ENCODE measurements around the gene KLHDC8B. TPM values are rescaled to one million over a fixed set of nuclear protein-coding genes. Genes with fewer than 3 reads are reported as not detected.

KLHDC8B gene
- total RNA-seq, 4 donors from 2014 or later: 53.1 to 63.6 (median 59.3) TPM

DNA sequence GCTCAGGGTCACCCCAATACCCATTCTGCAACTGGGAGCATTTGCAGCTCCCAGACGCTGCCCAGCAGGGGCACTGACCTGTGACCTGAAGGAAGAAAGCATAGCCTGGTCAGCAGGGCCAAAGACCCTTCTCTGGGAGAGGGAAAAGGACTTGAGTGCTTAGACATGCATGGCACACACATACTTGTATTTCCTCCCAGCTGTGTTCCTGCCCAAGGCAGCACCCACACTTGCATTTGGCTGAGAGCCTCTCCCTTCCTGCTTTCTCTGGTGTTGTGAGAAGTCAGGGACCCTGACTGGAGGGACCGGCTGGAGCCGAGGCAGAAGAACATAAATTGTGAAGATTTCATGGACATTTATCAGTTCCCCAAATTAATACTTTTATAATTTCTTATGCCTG is 31.3 kb upstream of the KLHDC8B start:
- Histone ChIP-seq H3K4me3 (no peak overlapping the region), H3K27ac (no peak overlapping the region), H3K4me1 (no peaks in the 10 kb centered on the region), H3K9me3 (no peaks in the 10 kb centered on the region), H3K27me3 (no peaks in the 10 kb centered on the region), H3K36me3 (no peaks in the 10 kb centered on the region)
- DNase-seq (ENCODE audit: low spot score in 2 of 2): no peak
- WGBS: 78% methylated on average over 3 of the region's 3 CpGs
- TF ChIP-seq POLR2A (IDR thresholded peaks at IDR 0.05): no peak
- TF ChIP-seq, protein P1, sequence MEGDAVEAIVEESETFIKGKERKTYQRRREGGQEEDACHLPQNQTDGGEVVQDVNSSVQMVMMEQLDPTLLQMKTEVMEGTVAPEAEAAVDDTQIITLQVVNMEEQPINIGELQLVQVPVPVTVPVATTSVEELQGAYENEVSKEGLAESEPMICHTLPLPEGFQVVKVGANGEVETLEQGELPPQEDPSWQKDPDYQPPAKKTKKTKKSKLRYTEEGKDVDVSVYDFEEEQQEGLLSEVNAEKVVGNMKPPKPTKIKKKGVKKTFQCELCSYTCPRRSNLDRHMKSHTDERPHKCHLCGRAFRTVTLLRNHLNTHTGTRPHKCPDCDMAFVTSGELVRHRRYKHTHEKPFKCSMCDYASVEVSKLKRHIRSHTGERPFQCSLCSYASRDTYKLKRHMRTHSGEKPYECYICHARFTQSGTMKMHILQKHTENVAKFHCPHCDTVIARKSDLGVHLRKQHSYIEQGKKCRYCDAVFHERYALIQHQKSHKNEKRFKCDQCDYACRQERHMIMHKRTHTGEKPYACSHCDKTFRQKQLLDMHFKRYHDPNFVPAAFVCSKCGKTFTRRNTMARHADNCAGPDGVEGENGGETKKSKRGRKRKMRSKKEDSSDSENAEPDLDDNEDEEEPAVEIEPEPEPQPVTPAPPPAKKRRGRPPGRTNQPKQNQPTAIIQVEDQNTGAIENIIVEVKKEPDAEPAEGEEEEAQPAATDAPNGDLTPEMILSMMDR (IDR thresholded peaks at IDR 0.05): no peak

DNA sequence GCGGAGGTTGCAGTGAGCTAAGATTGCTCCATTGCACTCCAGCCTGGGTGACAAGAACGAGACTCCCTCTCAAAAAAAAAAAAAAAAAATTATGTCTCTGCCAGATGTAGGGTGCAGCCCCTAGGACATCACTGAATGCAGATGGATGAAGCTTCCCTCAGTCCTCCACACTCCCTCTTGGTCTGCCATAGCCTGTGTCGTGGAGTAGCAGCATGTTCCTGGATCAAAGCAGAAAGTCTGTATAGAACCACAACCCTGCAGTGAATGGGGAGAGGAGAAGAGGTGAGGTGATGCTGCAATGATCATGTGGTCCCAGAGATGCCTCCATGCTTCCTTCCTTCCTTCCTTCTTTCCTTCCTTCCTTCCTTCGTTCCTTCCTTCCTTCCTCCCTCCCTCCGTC is 23.2 kb upstream of the KLHDC8B start:
- Histone ChIP-seq H3K36me3 (no peaks in the 10 kb centered on the region), H3K9me3 (no peaks in the 10 kb centered on the region), H3K4me1 (no peaks in the 10 kb centered on the region), H3K27me3 (no peaks in the 10 kb centered on the region), H3K27ac (no peak overlapping the region), H3K4me3 (no peak overlapping the region)
- 73% methylated on average over 5 of the region's 5 CpGs for WGBS
- DNase-seq (ENCODE audit: low spot score in 2 of 2): no peak
- TF ChIP-seq, protein P1 (IDR thresholded peaks at IDR 0.05): no peak
- no peak for TF ChIP-seq POLR2AphosphoS5 (IDR thresholded peaks at IDR 0.05)
- TF ChIP-seq POLR2A (IDR thresholded peaks at IDR 0.05): no peak
- no peak for TF ChIP-seq EP300 (IDR thresholded peaks at IDR 0.05)

DNA sequence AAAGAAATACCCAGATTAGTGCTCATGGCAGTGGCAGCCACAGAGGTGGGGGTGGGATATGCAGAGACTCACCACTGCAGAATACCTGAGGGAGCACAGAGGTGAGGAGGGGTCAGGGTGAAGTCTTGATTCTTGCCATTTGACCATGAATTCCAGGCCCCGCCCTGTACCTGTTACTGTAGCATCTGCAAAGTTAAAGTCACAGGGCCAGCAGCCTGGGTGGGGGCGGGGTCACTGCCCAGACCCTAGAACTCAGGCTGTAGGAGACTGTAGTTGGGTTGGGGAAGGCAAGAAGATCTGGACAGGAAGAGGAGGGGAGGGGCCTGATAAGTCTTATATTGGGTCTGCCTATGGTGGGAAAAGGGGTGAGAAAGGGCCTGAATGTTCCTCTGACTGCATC is 19.8 kb upstream of the KLHDC8B start:
- Histone ChIP-seq H3K36me3 (no peaks in the 10 kb centered on the region), H3K4me3 (no peak overlapping the region), H3K27me3 (no peaks in the 10 kb centered on the region), H3K27ac (no peak overlapping the region), H3K9me3 (no peaks in the 10 kb centered on the region), H3K4me1 (no peaks in the 10 kb centered on the region)
- TF ChIP-seq POLR2A (IDR thresholded peaks at IDR 0.05): no peak
- TF ChIP-seq, protein P1 (IDR thresholded peaks at IDR 0.05): no peak
- 91% methylated on average over 2 of the region's 2 CpGs for WGBS
- no peak for DNase-seq (ENCODE audit: low spot score in 2 of 2)

DNA sequence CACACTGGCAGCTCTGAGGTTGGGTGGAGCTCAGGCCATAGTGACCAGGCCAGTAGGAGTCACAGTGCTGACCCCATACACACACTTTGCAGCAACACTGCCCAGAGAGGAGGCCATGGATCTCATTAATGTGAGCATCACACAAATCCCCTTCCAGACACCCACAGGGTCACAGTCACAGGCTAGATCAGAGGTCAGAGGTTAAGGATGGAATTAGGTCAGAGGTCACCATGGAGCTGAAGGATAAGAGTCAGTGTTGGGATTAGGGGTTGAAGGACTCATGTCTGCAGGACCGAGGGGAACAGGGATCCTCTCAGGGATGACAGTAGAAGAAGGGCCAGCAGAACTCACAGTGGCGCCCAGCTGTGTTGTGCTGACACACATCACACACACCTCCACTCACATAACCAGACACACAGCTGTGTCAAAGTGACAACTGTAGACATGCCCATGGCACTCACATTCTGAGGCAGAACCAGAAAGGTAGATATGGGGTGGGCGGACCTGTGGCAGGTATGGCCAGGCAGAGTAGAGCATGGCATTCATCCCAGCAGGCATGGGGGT is 18.0 kb upstream of the KLHDC8B start:
- H3K9me3 ChIP-seq: no peaks in the 10 kb centered on the region
- no peaks in the 10 kb centered on the region for H3K4me1 ChIP-seq
- H3K27ac ChIP-seq: no peak overlapping the region
- DNase-seq (ENCODE audit: low spot score in 2 of 2): no peak
- TF ChIP-seq EP300 (IDR thresholded peaks at IDR 0.05) (no peak), POLR2A (IDR thresholded peaks at IDR 0.05) (no peak), POLR2AphosphoS5 (IDR thresholded peaks at IDR 0.05) (no peak)
- TF ChIP-seq, protein P1 (IDR thresholded peaks at IDR 0.05): no peak
- 83% methylated on average over 1 of the region's 3 CpGs for WGBS
- H3K36me3 ChIP-seq: no peaks in the 10 kb centered on the region
- no peak overlapping the region for H3K4me3 ChIP-seq
- no peaks in the 10 kb centered on the region for H3K27me3 ChIP-seq

DNA sequence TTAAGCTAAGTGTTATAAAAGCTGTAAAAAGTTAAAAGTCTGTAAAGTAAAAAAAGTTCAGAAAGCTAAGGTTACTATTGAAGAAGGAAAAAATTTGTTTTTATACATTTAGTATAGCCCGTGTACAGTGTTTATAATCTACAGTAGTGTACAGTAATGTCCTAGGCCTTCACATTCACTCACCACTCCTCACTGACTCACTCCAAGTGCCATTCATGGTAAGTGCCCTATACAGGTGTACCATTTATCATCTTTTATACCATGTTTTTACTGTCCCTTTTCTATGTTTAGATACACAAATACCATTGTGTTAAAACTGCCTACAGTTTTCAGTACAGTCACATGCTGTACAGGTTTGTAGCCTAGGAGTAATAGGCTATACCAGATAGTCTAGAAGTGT is 14.1 kb upstream of the KLHDC8B start:
- no peaks in the 10 kb centered on the region for H3K27me3 ChIP-seq
- no peak overlapping the region for H3K4me3 ChIP-seq
- WGBS: 73% methylated on average over 1 of the region's 1 CpG
- H3K9me3 ChIP-seq: no peaks in the 10 kb centered on the region
- TF ChIP-seq EP300 (IDR thresholded peaks at IDR 0.05) (no peak), POLR2A (IDR thresholded peaks at IDR 0.05) (no peak), POLR2AphosphoS5 (IDR thresholded peaks at IDR 0.05) (no peak)
- TF ChIP-seq, protein P1 (IDR thresholded peaks at IDR 0.05): no peak
- DNase-seq (ENCODE audit: low spot score in 2 of 2): no peak
- no peaks in the 10 kb centered on the region for H3K4me1 ChIP-seq
- H3K36me3 ChIP-seq: peaks cover 12% of the 10 kb centered on the region
- no peak overlapping the region for H3K27ac ChIP-seq
